Subcutaneous adipose tissue (tissue), 4 donors: Measurements from ENCODE around the gene HECW1. TPM values are rescaled to one million over a fixed set of nuclear protein-coding genes. Genes with fewer than 3 reads are reported as not detected.

Source experiments
- CTCF ChIP-seq: fragments of 450-650 bp; IDR thresholded peaks from one replicate; pipeline ENCODE4 v1.5.1; 2016; ENCODE audit warnings: low read depth, mild to moderate bottlenecking, control low read depth, antibody characterized with exemption, moderate library complexity
- total RNA-seq, 4 donors: library from RNA; depleted of rRNA; stranded (reverse); fragments of >200 nt; gene quantifications; one replicate each; pipeline ENCODE4 v1.1.0, GENCODE V29; 2016

The HECW1 gene
- total RNA-seq, 4 donors from 2014 or later: 0.38 to 2.2 (median 0.80) TPM

GRCh38 chr7:43260980-43261878 lies 148.8 kb downstream of the HECW1 start:
- no peak for TF ChIP-seq CTCF

- TF ChIP-seq CTCF: no peak
These were observed 152.7 kb downstream of the HECW1 start for GRCh38 chr7:43265139-43265538.

- no peak for TF ChIP-seq CTCF
These were observed 161.7 kb downstream of the HECW1 start for GRCh38 chr7:43273939-43274719.

GRCh38 chr7:43274752-43275151 lies 162.3 kb downstream of the HECW1 start:
- no peak for TF ChIP-seq CTCF

- TF ChIP-seq CTCF: no peak
These were observed 164.1 kb downstream of the HECW1 start for GRCh38 chr7:43276547-43276946.

GRCh38 chr7:43278088-43278644 lies 165.7 kb downstream of the HECW1 start:
- TF ChIP-seq CTCF: no peak

- TF ChIP-seq CTCF: no peak
These were observed 168.8 kb downstream of the HECW1 start for GRCh38 chr7:43281268-43281667.
